NB4 (cell line): ENCODE results near the gene NUDT3.

Source experiments
- DNase-seq: peaks from one replicate; pipeline ENCODE4 v3.0.0; 2010; ENCODE audit warnings: low read depth
- H3K4me3 ChIP-seq: one replicate; pipeline ENCODE4 v1.5.1; 2011; ENCODE audit warnings: mild to moderate bottlenecking, low read depth, low read length, moderate library complexity
- CTCF ChIP-seq: IDR thresholded peaks from one replicate; pipeline ENCODE4 v1.5.1; 2012; ENCODE audit warnings: low read depth, low read length
- MAX ChIP-seq: IDR thresholded peaks from 2 replicates; pipeline ENCODE4 v1.6.1; 2011; ENCODE audit warnings: low read depth, low read length
- MYC ChIP-seq: IDR thresholded peaks from 2 replicates; pipeline ENCODE4 v1.6.1; 2011; ENCODE audit warnings: low read depth, low read length
- POLR2A ChIP-seq: IDR thresholded peaks from 2 replicates; pipeline ENCODE4 v1.6.1; 2011; ENCODE audit warnings: mild to moderate bottlenecking; ENCODE audit not compliant: insufficient read length; ENCODE audit errors: extremely low read depth

Gene NUDT3

GRCh38 chr6:34339432-34339831 lies 53.0 kb downstream of the NUDT3 start:
- DNase-seq: no peak
- H3K4me3 ChIP-seq: no peak overlapping the region
- TF ChIP-seq MAX (no peak), POLR2A (no peak), CTCF (no peak), MYC (no peak)

DNA sequence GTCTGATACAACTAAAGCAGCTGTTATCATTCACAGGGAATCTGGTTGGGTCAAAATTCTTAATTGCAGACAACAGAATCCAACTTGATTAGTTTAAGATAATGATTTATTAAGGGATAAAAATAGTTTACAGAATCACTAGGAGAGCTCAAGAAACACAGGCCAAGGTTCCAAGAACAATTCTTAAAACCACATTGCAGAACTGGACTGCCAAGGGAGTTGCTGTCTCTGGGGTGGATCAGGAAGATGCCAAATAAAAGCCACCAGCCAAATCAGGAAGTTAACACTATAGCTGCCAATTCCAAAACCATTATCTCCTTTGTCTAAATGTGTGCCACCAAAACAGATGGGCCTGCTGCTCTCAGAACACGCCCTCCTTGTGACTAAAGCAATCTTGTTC lies 53.7 kb downstream of the NUDT3 start:
- DNase-seq: peak; percentile 36
- TF ChIP-seq CTCF: no peak
- TF ChIP-seq MAX: no peak
- TF ChIP-seq MYC: no peak
- no peak for TF ChIP-seq POLR2A
- H3K4me3 ChIP-seq: no peak overlapping the region

DNA sequence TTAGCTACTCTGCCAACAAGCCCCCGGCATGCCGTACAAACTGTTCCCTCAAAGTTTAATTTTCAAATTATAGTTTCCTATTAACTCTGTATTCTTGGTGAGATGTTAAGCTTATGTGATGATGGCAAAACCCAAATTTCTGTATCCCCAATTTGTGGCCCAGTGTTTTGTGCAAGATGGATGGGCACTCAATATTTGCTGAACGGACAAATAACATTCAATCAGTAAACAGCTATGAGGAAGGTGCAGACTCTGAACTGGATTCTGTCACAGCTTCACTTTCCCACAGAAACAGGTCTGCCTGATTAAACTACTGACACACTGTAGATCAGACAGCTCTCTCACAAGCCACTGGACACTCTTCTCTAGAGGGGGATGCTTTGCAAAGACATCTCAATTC lies 54.1 kb downstream of the NUDT3 start:
- no peak for TF ChIP-seq MAX
- no peak for TF ChIP-seq POLR2A
- TF ChIP-seq MYC: no peak
- TF ChIP-seq CTCF: no peak
- DNase-seq: no peak
- H3K4me3 ChIP-seq: no peak overlapping the region

DNA sequence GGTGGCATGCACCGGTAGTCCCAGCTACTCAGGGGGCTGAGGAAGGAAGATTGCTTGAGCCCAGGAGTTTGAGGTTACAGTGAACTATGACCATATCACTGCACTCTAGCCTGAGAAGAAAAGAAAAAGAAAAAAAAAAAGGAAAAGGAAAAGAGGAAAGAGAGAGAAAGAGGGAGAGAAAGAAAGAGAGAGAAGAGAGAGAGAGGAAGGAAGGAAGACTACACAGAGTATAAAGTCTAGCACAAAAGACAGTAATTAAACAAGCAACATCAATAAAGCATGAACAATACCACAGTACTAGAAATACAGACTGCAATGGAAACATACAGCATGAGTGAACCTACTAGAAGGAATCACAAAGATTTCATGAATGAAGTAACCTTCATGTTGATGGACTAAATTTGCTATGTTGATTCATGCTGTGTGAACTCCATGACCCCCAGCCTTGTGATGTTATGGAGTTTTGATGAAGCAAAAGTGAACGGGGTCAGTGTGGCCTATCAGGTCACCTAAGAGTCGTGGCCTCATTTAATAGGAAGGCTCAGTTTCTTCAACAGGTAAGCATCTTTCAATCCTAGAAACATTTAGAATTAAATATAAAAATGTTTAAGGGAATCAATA lies 57.6 kb downstream of the NUDT3 start:
- no peak overlapping the region for H3K4me3 ChIP-seq
- DNase-seq: peak; percentile 15
- TF ChIP-seq CTCF (no peak), MAX (no peak), POLR2A (no peak), MYC (no peak)

DNA sequence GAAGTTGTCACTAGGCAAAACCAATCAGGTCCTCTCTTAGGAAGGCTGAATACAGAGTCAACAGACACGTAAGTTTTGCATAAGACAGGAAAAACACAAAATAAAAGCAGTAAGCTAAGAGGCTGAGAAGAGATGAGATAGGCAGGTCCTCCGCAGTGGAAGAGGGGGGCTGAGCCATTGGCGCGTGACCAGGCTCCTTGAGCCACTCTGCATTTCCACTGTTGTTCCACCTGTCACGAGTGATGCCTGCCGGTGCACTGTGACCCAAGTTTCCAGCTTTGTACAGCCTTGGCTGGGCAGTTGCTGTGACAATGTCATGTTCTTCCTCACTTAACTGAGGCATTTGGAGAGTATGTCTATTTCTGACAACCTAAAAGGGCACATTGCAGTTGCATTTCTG lies 58.6 kb downstream of the NUDT3 start:
- TF ChIP-seq MAX (no peak), MYC (no peak), CTCF (no peak), POLR2A (no peak)
- no peak for DNase-seq
- no peak overlapping the region for H3K4me3 ChIP-seq
